Peyer's patch (tissue), 4 donors: ENCODE results near the gene CERS3.

Experiments
- POLR2A ChIP-seq, 2 donors: fragments of 450-650 bp; IDR thresholded peaks; one replicate each; pipeline ENCODE4 v1.5.1; 2017; ENCODE audit warnings: antibody characterized with exemption in 2 of 2, mild to moderate bottlenecking in 2 of 2, moderate library complexity in 2 of 2
- TF ChIP-seq, protein P1 (sequence below), 6 experiments: fragments of 450-650 bp in 4 of 6; fragments of 200-600 bp in 2 of 6; sonication (generic) in 1 of 6; IDR thresholded peaks; one replicate each; pipeline ENCODE4 v1.5.1; 2017 to 2019; ENCODE audit warnings: antibody characterized with exemption in 6 of 6, mild to moderate bottlenecking in 3 of 6, moderate library complexity in 1 of 6

DNA sequence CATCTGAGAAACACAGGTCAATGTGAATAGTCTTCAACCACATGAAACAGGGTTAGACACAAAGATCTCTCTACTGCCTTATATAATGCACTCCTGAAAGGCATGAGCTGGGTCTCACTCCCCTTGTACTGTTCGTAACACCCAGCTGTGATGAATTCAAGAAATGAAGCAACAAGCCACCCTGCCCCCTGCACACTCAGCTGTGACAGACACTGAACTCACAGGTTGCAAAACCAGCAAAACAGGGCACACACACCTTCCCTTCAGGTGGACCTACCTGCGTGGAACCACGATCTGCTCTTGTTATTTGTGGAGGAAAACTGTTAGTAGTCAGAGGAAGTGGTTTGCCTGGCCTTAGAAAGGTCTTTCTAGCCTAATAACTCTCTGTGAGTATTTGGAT is 64.5 kb downstream of the CERS3 start:
- TF ChIP-seq, protein P1, sequence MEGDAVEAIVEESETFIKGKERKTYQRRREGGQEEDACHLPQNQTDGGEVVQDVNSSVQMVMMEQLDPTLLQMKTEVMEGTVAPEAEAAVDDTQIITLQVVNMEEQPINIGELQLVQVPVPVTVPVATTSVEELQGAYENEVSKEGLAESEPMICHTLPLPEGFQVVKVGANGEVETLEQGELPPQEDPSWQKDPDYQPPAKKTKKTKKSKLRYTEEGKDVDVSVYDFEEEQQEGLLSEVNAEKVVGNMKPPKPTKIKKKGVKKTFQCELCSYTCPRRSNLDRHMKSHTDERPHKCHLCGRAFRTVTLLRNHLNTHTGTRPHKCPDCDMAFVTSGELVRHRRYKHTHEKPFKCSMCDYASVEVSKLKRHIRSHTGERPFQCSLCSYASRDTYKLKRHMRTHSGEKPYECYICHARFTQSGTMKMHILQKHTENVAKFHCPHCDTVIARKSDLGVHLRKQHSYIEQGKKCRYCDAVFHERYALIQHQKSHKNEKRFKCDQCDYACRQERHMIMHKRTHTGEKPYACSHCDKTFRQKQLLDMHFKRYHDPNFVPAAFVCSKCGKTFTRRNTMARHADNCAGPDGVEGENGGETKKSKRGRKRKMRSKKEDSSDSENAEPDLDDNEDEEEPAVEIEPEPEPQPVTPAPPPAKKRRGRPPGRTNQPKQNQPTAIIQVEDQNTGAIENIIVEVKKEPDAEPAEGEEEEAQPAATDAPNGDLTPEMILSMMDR (IDR thresholded peaks at IDR 0.05): no peak
- no peak for TF ChIP-seq POLR2A (IDR thresholded peaks at IDR 0.05)
